ENCODE measurements around the gene SETBP1. TPM values are rescaled to one million over a fixed set of nuclear protein-coding genes. Genes with fewer than 3 reads are reported as not detected.

SETBP1 gene
- total RNA-seq, 3 donors from 2014 or later, result 15.0 to 97.2 (median 17.8) TPM

GRCh38 chr18:44935455-44935854 lies 254.8 kb downstream of the SETBP1 start:
- Histone ChIP-seq H3K36me3 (ENCODE audit: low read depth) (no peaks in the 10 kb centered on the region), H3K9me3 (peaks cover 8% of the 10 kb centered on the region), H3K4me3 (no peak overlapping the region), H3K4me1 (ENCODE audit: low read depth) (peaks cover 12% of the 10 kb centered on the region)
- no peak for DNase-seq
- intact Hi-C loops (cut with DNase I, micrococcal nuclease), result no loop called here
- no peak for ATAC-seq
- no peak for TF ChIP-seq CTCF (IDR thresholded peaks at IDR 0.05)

- peaks cover 12% of the 10 kb centered on the region for H3K4me1 ChIP-seq (ENCODE audit: low read depth)
- no peak for TF ChIP-seq CTCF (IDR thresholded peaks at IDR 0.05)
- DNase-seq (no peak), ATAC-seq (no peak)
- peaks cover 8% of the 10 kb centered on the region for H3K9me3 ChIP-seq
- no peak overlapping the region for H3K4me3 ChIP-seq
- intact Hi-C loops (cut with DNase I, micrococcal nuclease), result no loop called here
- no peaks in the 10 kb centered on the region for H3K36me3 ChIP-seq (ENCODE audit: low read depth)
Observed at GRCh38 chr18:44936485-44936884, 255.8 kb downstream of the SETBP1 start.

GRCh38 chr18:44937960-44938719 lies 257.5 kb downstream of the SETBP1 start:
- Histone ChIP-seq H3K4me1 (ENCODE audit: low read depth) (peaks cover 12% of the 10 kb centered on the region), H3K9me3 (peaks cover 2% of the 10 kb centered on the region), H3K4me3 (no peak overlapping the region), H3K36me3 (ENCODE audit: low read depth) (no peaks in the 10 kb centered on the region)
- peak; percentile 82 for ATAC-seq
- DNase-seq, result peak in 2 of 3 donors; percentile 34 to 74
- no peak for TF ChIP-seq CTCF (IDR thresholded peaks at IDR 0.05)
- intact Hi-C loops (cut with DNase I, micrococcal nuclease), result no loop called here

- peaks cover 12% of the 10 kb centered on the region for H3K4me1 ChIP-seq (ENCODE audit: low read depth)
- H3K36me3 ChIP-seq (ENCODE audit: low read depth), result no peaks in the 10 kb centered on the region
- ATAC-seq (peak; percentile 93), DNase-seq (peak in 2 of 3 donors; percentile 45 to 54)
- no peak for TF ChIP-seq CTCF (IDR thresholded peaks at IDR 0.05)
- no peak overlapping the region for H3K4me3 ChIP-seq
- no peaks in the 10 kb centered on the region for H3K9me3 ChIP-seq
- intact Hi-C loops (cut with DNase I, micrococcal nuclease), result no loop called here
Observed at GRCh38 chr18:44938720-44939665, 258.3 kb downstream of the SETBP1 start.

GRCh38 chr18:44941516-44941915 lies 260.8 kb downstream of the SETBP1 start:
- TF ChIP-seq CTCF (IDR thresholded peaks at IDR 0.05), result no peak
- Histone ChIP-seq H3K4me3 (no peak overlapping the region), H3K4me1 (ENCODE audit: low read depth) (peaks cover 12% of the 10 kb centered on the region), H3K9me3 (no peaks in the 10 kb centered on the region), H3K36me3 (ENCODE audit: low read depth) (no peaks in the 10 kb centered on the region)
- intact Hi-C loops (cut with DNase I, micrococcal nuclease), result no loop called here
- ATAC-seq (no peak), DNase-seq (no peak)

Measured in mucosa of descending colon (tissue), 3 donors.